HUES64 (cell line): ENCODE measurements around the gene LSMEM2.

ENCODE experiments used
- H3K27ac ChIP-seq: 2 replicates; pipeline ENCODE4 v1.7.0; 2013; ENCODE audit warnings: low read depth, low read length, inconsistent platforms
- H3K27me3 ChIP-seq: 2 replicates; pipeline ENCODE4 v1.6.1; 2013; ENCODE audit warnings: mild to moderate bottlenecking, low read length; ENCODE audit not compliant: insufficient read depth
- H3K36me3 ChIP-seq: 2 replicates; pipeline ENCODE4 v1.6.1; 2013; ENCODE audit warnings: mild to moderate bottlenecking, low read length; ENCODE audit not compliant: insufficient read depth
- H3K4me1 ChIP-seq: 2 replicates; pipeline ENCODE4 v1.6.1; 2013; ENCODE audit warnings: mild to moderate bottlenecking, low read length, moderate library complexity; ENCODE audit not compliant: insufficient read depth
- H3K4me3 ChIP-seq: 2 replicates; pipeline ENCODE4 v1.5.1; 2013; ENCODE audit warnings: mild to moderate bottlenecking, low read length, moderate library complexity
- H3K9ac ChIP-seq: 2 replicates; pipeline ENCODE4 v1.6.1; 2013; ENCODE audit warnings: mild to moderate bottlenecking, low read depth, low read length
- H3K9me3 ChIP-seq: 2 replicates; pipeline ENCODE4 v1.6.1; 2013; ENCODE audit warnings: low read depth, low read length; ENCODE audit not compliant: insufficient read depth
- WGBS: fragments of 150-250, 120-280 bp; methylation state at CpG from one replicate; pipeline ENCODE4 v1.1.7; 2013; ENCODE audit warnings: missing lambda C conversion rate; 5-methylcytosine and 5-hydroxymethylcytosine counted together

LSMEM2 gene

GRCh38 chr3:50325497-50326181, 46.8 kb downstream of the LSMEM2 start:
- no peak overlapping the region for H3K9ac ChIP-seq
- H3K36me3 ChIP-seq = peaks cover 31% of the 10 kb centered on the region
- H3K9me3 ChIP-seq = no peaks in the 10 kb centered on the region
- WGBS = 95% methylated on average over 11 of the region's 11 CpGs
- peaks cover 7% of the 10 kb centered on the region for H3K4me1 ChIP-seq
- no peak overlapping the region for H3K4me3 ChIP-seq
- H3K27me3 ChIP-seq = no peaks in the 10 kb centered on the region
- H3K27ac ChIP-seq = no peak overlapping the region

DNA sequence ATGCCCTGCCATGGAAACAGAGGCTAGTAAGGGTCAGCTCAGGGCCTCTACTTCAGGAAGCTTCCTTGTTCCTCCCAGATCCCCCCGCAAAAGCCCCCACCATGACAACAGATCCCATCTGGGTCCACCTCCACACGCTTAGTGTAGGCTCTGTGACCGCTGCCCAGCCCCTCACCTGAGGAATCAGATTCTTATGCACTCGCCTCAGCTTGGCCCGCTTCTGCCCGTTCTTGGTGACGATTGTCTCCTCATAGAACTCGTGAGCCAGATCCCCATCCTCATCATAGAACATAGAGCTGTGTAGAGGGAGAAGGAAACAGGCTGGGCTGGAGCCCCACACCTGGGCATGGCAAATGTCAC, 47.3 kb downstream of the LSMEM2 start:
- Histone ChIP-seq H3K9ac (no peak overlapping the region), H3K27ac (no peak overlapping the region), H3K4me3 (no peak overlapping the region), H3K9me3 (no peaks in the 10 kb centered on the region), H3K27me3 (no peaks in the 10 kb centered on the region), H3K36me3 (peaks cover 36% of the 10 kb centered on the region), H3K4me1 (peaks cover 7% of the 10 kb centered on the region)
- WGBS = 97% methylated on average over 8 of the region's 8 CpGs

GRCh38 chr3:50327129-50327528, 48.2 kb downstream of the LSMEM2 start:
- 88% methylated on average over 3 of the region's 4 CpGs for WGBS
- Histone ChIP-seq H3K27ac (no peak overlapping the region), H3K36me3 (peaks cover 46% of the 10 kb centered on the region)

GRCh38 chr3:50327943-50328691, 49.2 kb downstream of the LSMEM2 start, which contains the start of gene TUSC2:
TUSC2 (minus strand) TSS chr3:50328223; CDS start chr3:50328099, 124 bp downstream.
- 5% methylated on average over 55 of the region's 55 CpGs for WGBS

More at GRCh38 chr3:50327129-50327528, 48.2 kb downstream of the LSMEM2 start:
- Histone ChIP-seq H3K27me3 (no peaks in the 10 kb centered on the region), H3K4me3 (peak overlapping the region; percentile 88), H3K9me3 (no peaks in the 10 kb centered on the region), H3K9ac (peak overlapping the region; percentile 81), H3K4me1 (peaks cover 7% of the 10 kb centered on the region)

GRCh38 chr3:50330330-50330729, 51.4 kb downstream of the LSMEM2 start:
- no peaks in the 10 kb centered on the region for H3K27me3 ChIP-seq
- H3K9ac ChIP-seq = no peak overlapping the region
- 97% methylated on average over 10 of the region's 10 CpGs for WGBS
- no peaks in the 10 kb centered on the region for H3K9me3 ChIP-seq
- H3K4me1 ChIP-seq = no peaks in the 10 kb centered on the region
- peaks cover 49% of the 10 kb centered on the region for H3K36me3 ChIP-seq
- H3K4me3 ChIP-seq = no peak overlapping the region
- H3K27ac ChIP-seq = no peak overlapping the region

More at GRCh38 chr3:50327943-50328691, 49.2 kb downstream of the LSMEM2 start, which contains the start of gene TUSC2:
- Histone ChIP-seq H3K4me1 (peaks cover 3% of the 10 kb centered on the region; the same call in 1 of the 2 replicates), H3K4me3 (peak within 1 kb of the TSS; percentile 88), H3K27me3 (no peaks in the 10 kb centered on the region), H3K36me3 (peaks cover 50% of the 10 kb centered on the region), H3K9me3 (no peaks in the 10 kb centered on the region), H3K9ac (peak within 1 kb of the TSS; percentile 81), H3K27ac (peak within 1 kb of the TSS; percentile 56)

DNA sequence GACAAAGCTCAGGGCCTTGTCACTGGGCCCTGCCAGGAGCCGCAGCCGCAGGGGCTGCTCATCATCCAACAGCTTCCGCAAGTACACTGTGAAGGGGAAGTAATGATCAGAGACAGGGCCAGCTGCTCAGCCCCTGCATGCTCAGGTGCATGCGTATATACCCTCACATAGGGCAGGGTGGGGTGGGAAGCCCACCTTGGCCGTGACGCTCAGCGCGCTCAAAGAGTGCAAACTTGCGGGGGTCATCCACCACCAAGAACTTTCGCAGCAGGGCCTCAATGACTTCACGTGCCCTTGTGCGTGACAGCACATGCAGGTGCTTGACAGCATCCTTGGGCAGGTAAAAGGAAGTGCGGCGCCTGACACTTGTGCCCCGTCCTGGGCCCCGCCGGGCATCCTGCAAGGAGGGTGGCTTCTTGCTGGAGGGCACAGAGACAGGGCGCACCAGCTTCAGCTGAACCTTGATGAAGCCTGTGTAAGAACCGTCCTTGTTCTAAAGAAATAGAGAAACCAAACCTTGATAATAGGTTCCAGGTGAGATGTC, 52.5 kb downstream of the LSMEM2 start:
- Histone ChIP-seq H3K4me3 (no peak overlapping the region), H3K27ac (no peak overlapping the region), H3K27me3 (no peaks in the 10 kb centered on the region), H3K9me3 (no peaks in the 10 kb centered on the region), H3K9ac (no peak overlapping the region), H3K36me3 (peaks cover 38% of the 10 kb centered on the region), H3K4me1 (0 out of 2 replicates have a peak, but pooled peaks cover 6% of the 10 kb centered on the region)
- 96% methylated on average over 19 of the region's 19 CpGs for WGBS

DNA sequence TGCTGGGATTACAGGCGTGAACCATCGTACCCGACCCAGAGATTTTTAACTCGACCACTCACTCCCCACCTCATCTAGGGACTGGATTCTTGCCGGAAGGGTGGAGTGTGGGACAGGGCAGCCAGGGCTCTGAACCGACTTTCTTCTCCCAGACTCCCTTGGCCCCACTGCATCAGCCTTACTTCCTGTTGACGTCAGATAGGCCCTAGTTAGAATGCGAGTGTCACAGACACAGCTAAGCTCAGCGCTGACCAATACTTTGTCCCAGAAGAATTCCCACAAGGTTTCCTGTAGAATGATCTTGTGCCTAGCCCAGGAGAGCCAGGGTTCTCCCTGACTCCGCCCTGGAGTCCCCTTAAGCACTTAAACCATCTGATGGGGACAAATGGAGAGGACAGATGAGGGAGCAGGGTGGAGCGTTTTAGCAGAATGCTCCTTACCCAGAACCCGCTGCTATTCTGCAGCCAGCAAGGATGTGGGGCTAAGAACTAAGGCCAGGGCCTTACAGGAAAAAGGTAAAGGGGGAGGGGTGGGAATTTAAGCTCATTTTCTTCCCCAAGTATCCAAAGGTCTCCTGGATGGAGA, 54.9 kb downstream of the LSMEM2 start:
- Histone ChIP-seq H3K4me1 (0 out of 2 replicates have a peak, but pooled peaks cover 6% of the 10 kb centered on the region), H3K27ac (no peak overlapping the region), H3K4me3 (no peak overlapping the region), H3K36me3 (peaks cover 38% of the 10 kb centered on the region), H3K9me3 (no peaks in the 10 kb centered on the region), H3K9ac (no peak overlapping the region), H3K27me3 (peaks cover 8% of the 10 kb centered on the region)
- 92% methylated on average over 12 of the region's 12 CpGs for WGBS

GRCh38 chr3:50334339-50335075, 55.6 kb downstream of the LSMEM2 start:
- Histone ChIP-seq H3K36me3 (peaks cover 35% of the 10 kb centered on the region), H3K27me3 (peaks cover 15% of the 10 kb centered on the region), H3K27ac (no peak overlapping the region), H3K9me3 (no peaks in the 10 kb centered on the region), H3K4me3 (no peak overlapping the region), H3K4me1 (0 out of 2 replicates have a peak, but pooled peaks cover 6% of the 10 kb centered on the region), H3K9ac (no peak overlapping the region)
- WGBS = 90% methylated on average over 5 of the region's 5 CpGs

DNA sequence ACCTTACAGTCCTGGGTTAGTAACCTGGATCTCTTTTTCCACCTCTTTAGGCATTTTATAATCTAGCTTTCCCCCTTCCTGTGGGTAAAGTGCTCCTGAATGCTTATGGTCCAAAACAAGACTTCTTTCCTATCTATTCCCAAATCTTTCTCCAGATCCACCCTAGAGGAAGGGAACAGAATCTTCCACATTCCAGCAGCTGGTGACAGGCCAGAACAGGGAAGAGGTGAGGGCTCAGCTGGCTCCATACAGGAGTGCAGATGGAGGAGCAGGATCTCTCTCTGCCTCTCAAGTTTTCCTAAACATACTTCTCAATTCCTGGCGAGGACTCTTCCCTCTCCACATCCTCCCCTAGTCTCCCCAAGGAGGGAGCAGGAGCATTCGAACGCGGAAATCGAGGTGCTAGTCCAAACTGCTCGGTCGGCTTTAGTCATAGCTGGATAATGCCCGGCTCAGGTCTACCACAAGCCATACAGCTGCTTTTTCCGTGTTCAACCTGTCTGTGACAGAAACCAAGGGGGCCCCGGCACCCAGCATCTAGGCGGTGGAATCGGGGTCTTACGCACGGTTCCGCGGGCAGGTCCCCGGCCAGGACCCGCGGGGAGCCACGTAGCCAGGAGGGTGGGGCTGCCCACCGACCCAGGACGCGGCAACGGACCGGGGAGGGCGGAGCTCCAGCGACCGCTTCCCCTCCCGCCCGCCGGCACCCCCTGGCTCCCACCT, 57.7 kb downstream of the LSMEM2 start:
- 1% methylated on average over 31 of the region's 31 CpGs for WGBS
- Histone ChIP-seq H3K4me1 (0 out of 2 replicates have a peak, but pooled peaks cover 12% of the 10 kb centered on the region), H3K9me3 (no peaks in the 10 kb centered on the region), H3K36me3 (peaks cover 14% of the 10 kb centered on the region), H3K9ac (peak overlapping the region; percentile 82), H3K27me3 (peaks cover 36% of the 10 kb centered on the region), H3K27ac (peak overlapping the region; percentile 91; the same call in 1 of the 2 replicates), H3K4me3 (peak overlapping the region; percentile 85)
